NCI-H69 (cell line): ENCODE results near the gene RHEBL1.
"Not testable (repeated sequence)": the region's sequence is repeated elsewhere in the genome, so short reads cannot be mapped to it uniquely, and the experiment has no call there.

ENCODE experiments used
- DNase-seq: peaks from one replicate; lab custom pipeline; 2025; lab: John Stamatoyannopoulos, UW

RHEBL1 gene

GRCh38 chr12:49089821-49090773 is 20.3 kb upstream of the RHEBL1 start:
- DNase-seq: peak; percentile 73

GRCh38 chr12:49088932-49089330 is 19.2 kb upstream of the RHEBL1 start:
- DNase-seq: no peak

- DNase-seq: peak; percentile 95
Measured at GRCh38 chr12:49088150-49088931, 18.6 kb upstream of the RHEBL1 start.

- DNase-seq: no peak
Measured at GRCh38 chr12:49086116-49086515, 16.3 kb upstream of the RHEBL1 start.

DNA sequence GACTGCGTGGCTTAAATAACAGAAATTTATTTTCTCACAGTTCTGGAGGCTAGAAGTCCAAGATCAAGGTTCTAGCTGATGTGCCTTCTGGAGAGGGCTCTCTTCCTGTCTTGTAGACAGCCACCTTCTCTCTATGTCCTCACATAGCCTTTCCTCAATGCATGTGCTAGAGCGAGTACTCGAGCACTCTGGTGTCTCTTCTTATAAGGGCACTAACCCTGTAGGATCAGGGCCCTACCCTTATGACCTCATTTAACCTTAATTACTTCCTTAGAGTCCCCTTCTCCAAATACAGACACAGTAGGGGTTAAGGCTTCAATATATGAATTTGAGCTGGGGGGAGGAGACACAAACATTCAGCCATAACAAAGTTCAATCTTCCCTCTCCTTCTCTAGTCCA is 14.7 kb upstream of the RHEBL1 start:
- no peak for DNase-seq

DNA sequence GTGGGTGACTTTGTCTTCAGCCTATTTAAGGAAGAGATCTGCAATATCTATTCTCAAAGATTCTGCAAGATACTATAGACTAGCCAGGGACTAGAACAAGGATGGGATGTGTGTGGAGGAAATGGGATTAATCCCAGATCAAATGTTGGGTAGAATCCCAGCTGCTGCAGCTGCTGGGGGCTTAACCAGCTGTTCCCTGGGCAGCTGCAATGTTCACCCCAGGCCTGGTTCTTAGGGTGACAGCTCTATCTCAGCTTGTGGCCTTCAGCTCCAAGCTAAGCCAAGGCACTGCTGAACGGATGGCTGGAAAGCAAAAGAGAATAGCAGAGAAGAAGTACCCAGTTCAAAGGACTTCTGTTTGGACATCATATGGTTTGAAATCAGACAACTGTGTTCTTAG is 10.0 kb upstream of the RHEBL1 start:
- no peak for DNase-seq

DNA sequence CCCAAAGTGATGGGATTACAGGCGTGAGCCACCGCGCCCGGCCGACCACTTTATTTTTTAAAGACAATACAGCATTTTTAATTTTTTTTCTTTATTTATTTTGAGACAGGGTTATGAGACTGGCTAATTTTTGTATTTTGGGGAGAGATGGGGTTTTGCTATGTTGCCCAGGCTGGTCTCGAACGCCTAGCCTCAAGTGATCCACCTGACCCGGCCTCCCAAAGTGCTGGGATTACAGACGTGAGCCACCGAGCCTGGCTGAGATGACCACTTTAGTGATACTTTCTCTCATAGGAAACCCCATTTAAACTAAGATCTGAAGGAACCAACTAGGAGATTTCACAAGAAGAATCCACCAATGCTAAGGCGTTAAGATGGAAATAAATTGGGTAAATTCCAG is 1.2 kb upstream of the RHEBL1 start:
- no peak for DNase-seq

DNA sequence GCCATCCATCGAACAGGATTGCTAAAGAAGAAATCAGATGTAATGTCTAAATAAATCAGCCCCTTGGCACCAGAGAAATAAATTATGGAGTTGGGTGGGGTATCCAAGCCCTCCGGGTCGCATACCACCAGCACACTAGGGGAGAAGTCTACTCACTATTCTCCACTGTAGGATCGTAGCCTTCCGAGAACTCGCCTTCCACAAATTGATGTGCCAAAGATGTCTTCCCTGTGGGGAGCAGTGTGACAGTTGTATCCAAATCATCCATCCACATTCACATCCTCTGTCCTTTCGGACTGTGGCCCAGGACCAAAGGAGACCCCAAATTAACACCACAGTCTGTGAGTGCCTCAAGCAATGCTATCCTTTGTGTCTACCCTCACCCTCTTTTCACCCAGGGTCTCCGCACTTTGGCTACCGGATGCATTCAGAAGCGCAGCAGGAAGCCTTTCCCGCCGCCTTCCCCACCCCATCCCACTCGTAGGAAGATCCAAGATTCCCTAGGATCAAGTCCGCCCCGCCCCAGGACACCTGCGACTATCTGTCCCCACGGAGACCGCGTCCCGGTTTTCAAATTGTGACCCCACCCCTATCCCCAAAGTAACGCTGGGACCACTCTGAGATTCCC is 786 bp downstream of the RHEBL1 start:
- DNase-seq: peak; percentile 74

GRCh38 chr12:49066120-49066519 is 3.7 kb downstream of the RHEBL1 start:
- DNase-seq: no peak

DNA sequence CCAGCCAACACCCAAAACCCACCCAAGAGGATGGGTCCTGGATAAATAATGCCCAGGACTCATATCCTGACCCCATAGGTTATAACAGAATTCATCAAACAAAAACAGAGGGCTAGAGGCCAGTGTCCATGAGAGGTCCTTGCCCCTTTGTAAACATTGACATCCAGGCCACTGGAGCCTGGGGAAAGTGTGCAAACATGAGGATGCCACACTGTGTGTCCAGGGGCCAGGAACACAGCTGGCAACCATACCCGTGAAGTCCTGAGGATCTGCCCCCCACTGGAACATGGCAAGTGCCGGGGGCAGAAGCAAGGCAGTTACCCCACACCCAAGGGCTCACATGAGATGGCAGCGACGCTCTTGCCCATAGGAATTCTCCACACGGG is 5.0 kb downstream of the RHEBL1 start:
- DNase-seq: no peak

GRCh38 chr12:49061916-49062315 is 7.9 kb downstream of the RHEBL1 start:
- DNase-seq: not testable (repeated sequence)

DNA sequence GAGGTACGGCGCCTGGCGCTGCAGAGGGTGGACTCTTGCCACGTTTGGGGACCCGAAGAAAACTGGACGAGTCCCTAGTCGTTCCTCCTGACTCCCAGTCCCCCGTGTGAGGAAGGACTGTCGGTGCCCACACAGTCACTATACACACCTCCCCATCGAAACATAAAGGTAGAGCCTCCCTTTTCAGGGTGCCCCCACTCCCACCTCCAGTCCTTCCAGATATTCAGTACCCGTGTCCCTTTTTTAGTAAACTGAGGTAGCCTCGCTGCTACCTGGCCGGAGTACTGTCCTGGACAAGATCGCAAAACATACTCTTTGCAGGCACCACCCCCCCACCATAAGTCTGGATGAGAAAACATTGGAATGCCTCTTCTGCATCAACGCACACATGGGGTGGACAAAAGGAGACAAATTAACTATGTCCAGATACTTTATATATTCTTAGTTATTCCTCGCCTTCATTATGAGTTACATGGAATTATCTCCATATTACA is 8.6 kb downstream of the RHEBL1 start:
- no peak for DNase-seq

- DNase-seq: peak; percentile 98
Measured at GRCh38 chr12:49060237-49061156, 9.3 kb downstream of the RHEBL1 start, which contains the start of gene KMT2D. Gene KMT2D (minus strand): TSS chr12:49060794. CDS start chr12:49055324, 5,470 bp downstream.

- peak; percentile 68 for DNase-seq
Measured at GRCh38 chr12:49059299-49060171, 10.2 kb downstream of the RHEBL1 start.

DNA sequence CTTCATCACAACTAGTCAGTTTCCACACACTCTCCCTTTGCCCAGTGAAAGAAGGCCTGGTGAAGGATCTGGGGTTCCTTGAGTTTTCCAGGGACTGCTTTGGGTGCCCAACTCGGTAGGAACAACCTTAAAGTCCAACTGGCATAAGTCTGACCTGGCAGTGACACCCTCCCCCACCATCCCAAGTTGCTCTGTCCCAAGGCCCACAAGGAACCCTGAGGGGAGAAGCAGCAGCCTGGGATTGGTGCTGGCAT is 10.8 kb downstream of the RHEBL1 start:
- DNase-seq: no peak

- peak; percentile 36 for DNase-seq
Measured at GRCh38 chr12:49058366-49059044, 11.3 kb downstream of the RHEBL1 start.

GRCh38 chr12:49057888-49058287 is 11.9 kb downstream of the RHEBL1 start:
- DNase-seq: peak; percentile 40

GRCh38 chr12:49055978-49056754 is 13.6 kb downstream of the RHEBL1 start:
- peak; percentile 39 for DNase-seq

GRCh38 chr12:49055092-49055491 is 14.7 kb downstream of the RHEBL1 start:
- DNase-seq: no peak
